ENCODE data around the gene S100A14. TPM values are rescaled to one million over a fixed set of nuclear protein-coding genes. Genes with fewer than 3 reads are reported as not detected.
A peak's percentile ranks its signal among the peaks of the same experiment; 100 is the strongest.

S100A14 gene
- not detected for total RNA-seq
- polyA plus RNA-seq, result not detected
- total RNA-seq, result 0 to 0.07 (median 0) reads per million in 6 experiments

DNA sequence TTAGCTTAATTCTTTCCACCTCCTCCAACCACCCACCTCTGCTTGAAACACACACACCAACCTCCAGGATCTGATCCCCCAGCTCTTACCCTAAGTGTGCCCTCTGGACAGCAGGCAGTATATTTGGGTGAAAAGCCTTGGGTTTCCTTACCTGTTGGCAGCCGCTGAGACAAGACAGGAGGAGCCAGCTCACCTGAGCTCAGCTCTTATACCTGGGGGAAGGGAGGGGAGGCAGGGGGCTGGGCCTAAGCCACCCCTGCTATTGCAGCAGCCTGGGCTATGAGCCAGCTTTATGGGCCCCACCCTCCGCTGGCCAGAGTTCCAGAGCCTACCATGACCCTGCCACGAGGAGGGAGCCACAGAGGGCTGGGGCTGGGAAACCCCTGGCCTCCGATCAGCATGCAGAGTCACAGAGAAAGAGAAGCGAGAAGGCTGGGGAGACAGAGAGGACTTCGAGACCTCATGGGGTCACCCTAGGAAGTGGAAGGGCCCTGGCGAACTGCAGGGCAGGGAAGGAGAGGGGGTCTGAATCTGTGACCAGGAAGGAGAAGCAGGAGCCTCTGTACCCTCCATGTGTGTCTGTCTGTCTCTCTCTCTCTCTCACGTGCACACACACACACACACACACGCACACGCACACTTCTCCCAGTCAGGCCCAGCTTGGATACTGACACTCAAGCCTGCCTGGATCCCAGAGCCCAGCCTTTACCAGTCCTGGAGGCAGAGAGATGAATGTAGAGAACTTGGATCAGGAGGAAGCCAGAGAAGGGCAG, at the start of gene S100A14:
Gene S100A14, minus strand, starts transcription at position 182 of the 773 bp plus-strand sequence. CDS start 467 bp downstream, outside the sequence.
- POLR2A ChIA-PET, result no interaction called here
- Mint-ChIP-seq H3K4me1 (peaks cover 0 to 6% (median 0%) of the 10 kb centered on the region in 4 donors), H3K36me3 (no peaks in the 10 kb centered on the region), H3K27ac (peak within 1 kb of the TSS in 2 of 10 donors; percentile 14 to 57), H3K27me3 (no peaks in the 10 kb centered on the region), H3K4me3 (no peak within 1 kb of the TSS), H3K9me3 (no peaks in the 10 kb centered on the region)
- DNase-seq, result no peak
- ATAC-seq, result no peak

DNA sequence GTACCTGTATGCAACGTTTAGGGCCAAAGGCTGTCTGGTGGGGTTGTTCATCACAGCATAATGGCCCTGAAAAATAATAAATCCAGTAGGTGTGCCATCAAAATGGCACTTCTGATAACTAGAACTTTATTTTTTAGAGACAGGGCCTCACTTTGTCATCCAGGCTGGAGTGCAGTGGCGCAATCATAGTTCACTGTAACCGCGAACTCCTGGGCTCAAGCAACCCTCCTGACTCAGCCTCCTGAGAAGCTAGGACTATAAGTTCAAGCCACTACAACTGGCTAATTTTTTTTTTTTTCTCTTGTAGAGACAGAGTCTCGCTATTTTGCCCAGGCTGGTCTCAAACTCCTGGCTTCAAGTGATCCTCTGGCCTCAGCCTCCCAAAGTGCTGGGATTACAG, 47.1 kb upstream of the S100A14 start:
- Mint-ChIP-seq H3K4me3 (no peak overlapping the region), H3K4me1 (peaks cover 4 to 30% (median 16%) of the 10 kb centered on the region in 4 donors), H3K27me3 (no peaks in the 10 kb centered on the region), H3K27ac (no peak overlapping the region), H3K9me3 (no peaks in the 10 kb centered on the region), H3K36me3 (peaks cover 2 to 79% (median 29%) of the 10 kb centered on the region in 3 donors)
- ATAC-seq (no peak), DNase-seq (no peak)
- POLR2A ChIA-PET, result no interaction called here

GRCh38 chr1:153662269-153662668, 46.1 kb upstream of the S100A14 start:
- Mint-ChIP-seq H3K4me3 (peak overlapping the region in 1 of 10 donors; percentile 24), H3K27ac (peak overlapping the region in 3 of 10 donors; percentile 1 to 55 (median 20)), H3K4me1 (peaks cover 0 to 21% (median 12%) of the 10 kb centered on the region in 4 donors), H3K9me3 (no peaks in the 10 kb centered on the region), H3K36me3 (peaks cover 0 to 70% (median 21%) of the 10 kb centered on the region in 3 donors), H3K27me3 (no peaks in the 10 kb centered on the region)
- DNase-seq (no peak), ATAC-seq (no peak)
- POLR2A ChIA-PET, result interaction anchor here (0.9 to 1.5 kb wide), 2 partner anchors 9 to 28 kb away, joined by 3 to 7 read pairs; partner anchors contain the start of genes CHTOP and ILF2

DNA sequence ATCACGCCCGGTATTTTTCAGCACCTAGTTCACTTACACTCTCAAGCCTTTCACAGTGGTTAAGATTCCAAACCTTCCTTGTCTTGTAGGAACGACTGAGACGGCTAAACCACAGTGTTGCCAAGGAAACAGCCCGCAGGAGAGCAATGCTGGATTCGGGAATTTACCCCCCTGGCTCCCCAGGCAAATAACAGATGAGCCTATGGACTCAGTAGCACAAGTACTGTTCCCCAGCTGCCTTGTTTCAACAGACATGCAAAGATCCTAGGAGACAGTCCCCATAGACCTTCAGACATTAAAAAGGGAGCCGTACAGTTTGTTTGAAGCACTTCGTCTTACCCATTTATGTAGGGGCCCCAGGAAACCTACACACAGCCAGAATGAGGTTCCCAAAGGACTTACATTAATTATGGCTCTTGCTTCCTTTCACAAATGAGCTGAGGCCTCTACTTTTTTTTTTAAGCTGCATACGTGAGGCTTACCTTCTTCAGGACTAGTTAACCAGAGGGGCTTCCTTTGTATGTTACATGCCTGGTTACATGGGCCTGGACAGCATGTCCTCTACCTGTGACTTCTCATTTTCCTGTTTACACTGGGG, 45.1 kb upstream of the S100A14 start:
- no peaks in the 10 kb centered on the region for H3K27me3 Mint-ChIP-seq
- peak overlapping the region in 6 of 10 donors; percentile 49 to 78 (median 54) for H3K27ac Mint-ChIP-seq
- peak overlapping the region in 7 of 10 donors; percentile 6 to 64 (median 47) for H3K4me3 Mint-ChIP-seq
- DNase-seq (no peak), ATAC-seq (no peak)
- H3K36me3 Mint-ChIP-seq, result peaks cover 0 to 59% (median 18%) of the 10 kb centered on the region in 3 donors
- H3K4me1 Mint-ChIP-seq, result peaks cover 0 to 20% (median 12%) of the 10 kb centered on the region in 4 donors
- H3K9me3 Mint-ChIP-seq, result no peaks in the 10 kb centered on the region
- POLR2A ChIA-PET, result interaction anchor here (0.6 to 1.5 kb wide), 3 partner anchors 13 to 70 kb away, joined by 3 to 7 read pairs (median 4); partner anchors contain the start of gene CHTOP

DNA sequence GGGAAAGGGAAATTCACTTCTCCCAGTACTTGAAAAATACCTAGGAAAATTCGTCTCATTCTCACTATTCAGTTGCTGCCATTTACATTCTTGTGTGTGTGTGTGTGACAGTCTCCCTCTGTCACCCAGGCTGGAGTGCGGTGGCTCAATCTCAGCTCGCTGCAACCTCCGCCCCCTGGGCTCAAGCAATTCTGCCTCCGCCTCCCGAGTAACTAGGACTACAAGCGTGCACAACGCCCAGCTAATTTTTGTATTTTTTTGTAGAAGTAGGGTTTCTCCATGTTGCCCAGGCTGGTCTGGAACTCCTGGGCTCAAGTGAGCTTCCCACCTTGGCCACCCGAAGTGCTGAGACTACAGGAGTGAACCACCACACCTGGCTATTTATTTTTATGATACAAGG, 43.5 kb upstream of the S100A14 start:
- Mint-ChIP-seq H3K27me3 (no peaks in the 10 kb centered on the region), H3K4me1 (peaks cover 0 to 21% (median 12%) of the 10 kb centered on the region in 4 donors), H3K36me3 (peaks cover 0 to 44% (median 13%) of the 10 kb centered on the region in 3 donors), H3K9me3 (no peaks in the 10 kb centered on the region), H3K4me3 (peak overlapping the region; percentile 88 to 98 (median 96)), H3K27ac (peak overlapping the region in 9 of 10 donors; percentile 11 to 96 (median 86))
- ATAC-seq (no peak), DNase-seq (no peak)
- POLR2A ChIA-PET, result interaction anchor here (0.8 to 2.7 kb wide), 8 partner anchors 7 to 124 kb away, joined by 4 to 34 read pairs (median 8); partner anchors contain the start of genes CHTOP, ILF2 and S100A6

DNA sequence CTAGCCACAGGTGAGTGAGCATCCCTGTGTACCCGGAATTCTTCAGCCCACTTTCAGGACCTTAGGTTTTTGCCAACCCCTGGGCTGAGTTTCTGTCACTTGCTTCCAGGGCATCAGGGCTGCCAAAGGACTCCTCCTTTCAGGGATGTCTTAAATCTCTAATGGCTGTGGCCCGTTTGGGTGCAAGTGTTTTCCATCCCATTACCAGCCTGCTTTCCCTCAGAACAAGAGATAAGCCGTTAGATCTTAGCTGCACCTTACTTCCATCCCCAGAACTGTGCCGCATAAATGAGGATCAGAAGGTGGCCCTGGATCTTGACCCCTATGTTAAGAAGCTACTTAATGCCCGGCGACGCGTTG, 43.0 kb upstream of the S100A14 start:
- ATAC-seq (no peak), DNase-seq (no peak)
- POLR2A ChIA-PET, result interaction anchor here (0.7 to 2.7 kb wide), 12 partner anchors 8 to 304 kb away, joined by 3 to 34 read pairs (median 6); partner anchors contain the start of genes CHTOP, ILF2, INTS3 and S100A6
- Mint-ChIP-seq H3K27me3 (no peaks in the 10 kb centered on the region), H3K4me1 (peaks cover 0 to 21% (median 12%) of the 10 kb centered on the region in 4 donors), H3K27ac (peak overlapping the region; percentile 88 to 97 (median 95)), H3K9me3 (no peaks in the 10 kb centered on the region), H3K36me3 (peaks cover 0 to 39% (median 11%) of the 10 kb centered on the region in 3 donors), H3K4me3 (peak overlapping the region; percentile 88 to 98 (median 96))

DNA sequence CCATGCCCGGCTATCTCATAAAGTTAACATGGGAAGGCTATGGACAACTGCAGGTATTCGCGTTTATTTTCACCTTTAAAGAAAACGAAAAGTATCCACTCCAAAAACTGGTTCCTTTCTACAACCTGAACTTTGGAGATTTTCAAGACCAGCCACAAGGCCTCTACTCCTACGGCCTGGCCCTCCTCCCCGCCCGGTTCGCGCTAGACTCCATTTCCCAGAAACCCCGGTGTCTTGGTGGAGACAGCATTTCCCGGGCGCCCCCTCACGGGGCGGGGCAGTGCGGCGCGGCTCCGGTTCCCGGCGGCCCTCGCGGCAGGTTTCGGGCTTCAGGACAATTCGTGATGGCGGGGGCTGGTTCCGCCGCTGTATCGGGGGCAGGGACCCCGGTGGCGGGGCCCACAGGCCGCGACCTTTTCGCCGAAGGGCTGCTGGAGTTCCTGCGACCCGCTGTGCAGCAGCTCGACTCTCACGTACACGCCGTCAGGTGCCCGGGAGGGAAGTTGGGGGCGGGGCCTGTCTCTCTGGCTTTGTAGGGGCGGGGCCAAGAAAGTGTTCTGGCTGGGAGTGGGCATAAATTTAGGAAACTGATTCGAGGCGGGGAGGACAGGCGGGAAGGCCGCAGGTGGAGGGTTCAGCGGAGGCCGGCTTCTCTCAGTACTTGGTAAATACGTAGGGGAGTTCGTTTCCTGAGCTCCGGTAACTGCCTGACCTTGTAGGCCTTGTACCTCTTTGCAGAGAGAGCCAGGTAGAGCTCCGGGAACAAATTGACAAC, 42.5 kb upstream of the S100A14 start, which contains the start of gene SNAPIN:
Gene SNAPIN, plus strand, starts transcription at position 304 of the 775 bp plus-strand sequence. Its CDS starts 41 bp downstream, at position 345.
- ATAC-seq (peak; percentile 97 to 98), DNase-seq (peak; percentile 81 to 94 (median 86))
- peak within 1 kb of the TSS; percentile 88 to 97 (median 95) for H3K27ac Mint-ChIP-seq
- no peaks in the 10 kb centered on the region for H3K9me3 Mint-ChIP-seq
- no peaks in the 10 kb centered on the region for H3K27me3 Mint-ChIP-seq
- H3K4me1 Mint-ChIP-seq, result peaks cover 0 to 21% (median 12%) of the 10 kb centered on the region in 4 donors
- H3K4me3 Mint-ChIP-seq, result peak within 1 kb of the TSS; percentile 88 to 98 (median 96)
- peaks cover 0 to 33% (median 9%) of the 10 kb centered on the region in 3 donors for H3K36me3 Mint-ChIP-seq
- POLR2A ChIA-PET, result interaction anchor here (0.7 to 2.7 kb wide), 11 partner anchors 8 to 305 kb away, joined by 3 to 34 read pairs (median 6); partner anchors contain the start of genes CHTOP, ILF2, INTS3 and S100A6

DNA sequence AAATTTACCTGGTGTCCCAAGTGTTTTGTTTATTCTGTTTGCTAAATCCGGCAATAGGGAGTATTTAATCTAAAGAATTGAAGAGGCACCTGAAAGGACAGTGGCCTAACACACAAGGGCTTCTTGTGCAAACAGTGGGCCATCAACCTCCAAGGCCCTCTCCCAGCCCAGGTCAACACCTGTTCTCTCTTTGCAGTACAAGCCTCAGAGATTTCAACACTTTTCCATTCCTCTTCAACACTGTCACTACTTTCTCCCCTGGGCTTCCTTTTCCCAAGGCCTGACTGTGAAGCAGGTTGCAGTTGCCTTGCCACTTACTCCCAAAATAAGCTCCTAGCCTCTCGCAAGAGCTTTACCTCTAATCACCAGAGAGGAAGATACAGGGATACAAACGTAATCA, 39.2 kb upstream of the S100A14 start:
- ATAC-seq (no peak), DNase-seq (no peak)
- Mint-ChIP-seq H3K4me1 (peaks cover 1 to 23% (median 15%) of the 10 kb centered on the region in 4 donors), H3K27me3 (no peaks in the 10 kb centered on the region), H3K9me3 (no peaks in the 10 kb centered on the region), H3K36me3 (peaks cover 0 to under 1% (median 0%) of the 10 kb centered on the region in 3 donors), H3K4me3 (no peak overlapping the region), H3K27ac (peak overlapping the region in 1 of 10 donors; percentile 52)
- POLR2A ChIA-PET, result interaction anchor here (1.9 kb wide), 1 partner anchor 21 kb away, joined by 11 read pairs; no protein-coding TSS in a partner anchor

GRCh38 chr1:153652805-153653500, 36.8 kb upstream of the S100A14 start:
- Mint-ChIP-seq H3K4me1 (peaks cover 14 to 30% (median 26%) of the 10 kb centered on the region in 4 donors), H3K27me3 (no peaks in the 10 kb centered on the region), H3K9me3 (no peaks in the 10 kb centered on the region), H3K36me3 (no peaks in the 10 kb centered on the region), H3K4me3 (no peak overlapping the region), H3K27ac (peak overlapping the region in 3 of 10 donors; percentile 7 to 71 (median 56))
- DNase-seq (no peak), ATAC-seq (no peak)
- POLR2A ChIA-PET, result interaction anchor here (0.7 to 10.4 kb wide), 5 partner anchors 9 to 1604 kb away, joined by 3 to 85 read pairs (median 3); partner anchors contain the start of genes CHTOP and ILF2

GRCh38 chr1:153651771-153652170, 35.6 kb upstream of the S100A14 start:
- Mint-ChIP-seq H3K9me3 (no peaks in the 10 kb centered on the region), H3K27ac (no peak overlapping the region), H3K4me1 (peaks cover 22 to 42% (median 37%) of the 10 kb centered on the region in 4 donors), H3K4me3 (no peak overlapping the region), H3K27me3 (no peaks in the 10 kb centered on the region), H3K36me3 (peaks cover 0 to 7% (median 1%) of the 10 kb centered on the region in 3 donors)
- POLR2A ChIA-PET, result interaction anchor here (0.7 to 10.4 kb wide), 6 partner anchors 8 to 20 kb away, joined by 3 to 85 read pairs (median 4); partner anchors contain the start of genes CHTOP and ILF2
- no peak for ATAC-seq
- no peak for DNase-seq

GRCh38 chr1:153649863-153650235, 33.7 kb upstream of the S100A14 start:
- H3K27ac Mint-ChIP-seq, result peak overlapping the region; percentile 71 to 97 (median 94)
- no peaks in the 10 kb centered on the region for H3K27me3 Mint-ChIP-seq
- H3K4me3 Mint-ChIP-seq, result peak overlapping the region; percentile 61 to 91 (median 83)
- DNase-seq (no peak), ATAC-seq (peak; percentile 42 to 45)
- no peaks in the 10 kb centered on the region for H3K9me3 Mint-ChIP-seq
- H3K4me1 Mint-ChIP-seq, result peaks cover 32 to 58% (median 55%) of the 10 kb centered on the region in 4 donors
- POLR2A ChIA-PET, result interaction anchor here (0.7 to 10.4 kb wide), 8 partner anchors 9 to 114 kb away, joined by 3 to 85 read pairs (median 10); partner anchors contain the start of genes CHTOP, ILF2, INTS3 and NPR1
- H3K36me3 Mint-ChIP-seq, result peaks cover 8 to 26% (median 13%) of the 10 kb centered on the region in 3 donors
